ENCODE measurements around the gene ARL15. TPM values are rescaled to one million over a fixed set of nuclear protein-coding genes. Genes with fewer than 3 reads are reported as not detected.
"Not testable (repeated sequence)": the region's sequence is repeated elsewhere in the genome, so short reads cannot be mapped to it uniquely, and the experiment has no call there.

ARL15 gene
- total RNA-seq, 2 donors from 2014 or later, result 12.0 to 13.0 TPM

- ATAC-seq, result no peak
- Mint-ChIP-seq H3K9me3 (no peaks in the 10 kb centered on the region), H3K4me1 (ENCODE audit: low read depth in 2 of 2) (peaks cover 0 to 3% of the 10 kb centered on the region in 2 donors), H3K27ac (no peak overlapping the region), H3K27me3 (no peaks in the 10 kb centered on the region), H3K4me3 (no peak overlapping the region), H3K36me3 (no peaks in the 10 kb centered on the region)
- no peak for DNase-seq (ENCODE audit: low spot score)
Observed at GRCh38 chr5:54081415-54081814, 229.0 kb downstream of the ARL15 start.

- no peak for ATAC-seq
- Mint-ChIP-seq H3K4me3 (no peak overlapping the region), H3K27ac (no peak overlapping the region), H3K36me3 (no peaks in the 10 kb centered on the region), H3K9me3 (no peaks in the 10 kb centered on the region), H3K27me3 (no peaks in the 10 kb centered on the region), H3K4me1 (ENCODE audit: low read depth in 2 of 2) (peaks cover 0 to 3% of the 10 kb centered on the region in 2 donors)
- DNase-seq (ENCODE audit: low spot score), result no peak
Observed at GRCh38 chr5:54080831-54081230, 229.5 kb downstream of the ARL15 start.

GRCh38 chr5:54073735-54074134 is 236.6 kb downstream of the ARL15 start:
- H3K4me1 Mint-ChIP-seq (ENCODE audit: low read depth in 2 of 2), result no peaks in the 10 kb centered on the region
- H3K27ac Mint-ChIP-seq, result no peak overlapping the region
- no peak overlapping the region for H3K4me3 Mint-ChIP-seq
- no peaks in the 10 kb centered on the region for H3K36me3 Mint-ChIP-seq
- no peaks in the 10 kb centered on the region for H3K27me3 Mint-ChIP-seq
- H3K9me3 Mint-ChIP-seq, result no peaks in the 10 kb centered on the region
- no peak for DNase-seq (ENCODE audit: low spot score)
- ATAC-seq, result no peak

GRCh38 chr5:54073131-54073530 is 237.2 kb downstream of the ARL15 start:
- Mint-ChIP-seq H3K9me3 (no peaks in the 10 kb centered on the region), H3K27me3 (no peaks in the 10 kb centered on the region), H3K4me1 (ENCODE audit: low read depth in 2 of 2) (no peaks in the 10 kb centered on the region), H3K27ac (no peak overlapping the region), H3K36me3 (no peaks in the 10 kb centered on the region), H3K4me3 (no peak overlapping the region)
- DNase-seq (ENCODE audit: low spot score), result no peak
- no peak for ATAC-seq

- Mint-ChIP-seq H3K4me3 (no peak overlapping the region), H3K36me3 (no peaks in the 10 kb centered on the region), H3K27ac (no peak overlapping the region), H3K27me3 (no peaks in the 10 kb centered on the region), H3K9me3 (no peaks in the 10 kb centered on the region), H3K4me1 (ENCODE audit: low read depth in 2 of 2) (no peaks in the 10 kb centered on the region)
- DNase-seq (ENCODE audit: low spot score), result no peak
- no peak for ATAC-seq
Observed at GRCh38 chr5:54066433-54066832, 243.9 kb downstream of the ARL15 start.

- Mint-ChIP-seq H3K27me3 (no peaks in the 10 kb centered on the region), H3K9me3 (no peaks in the 10 kb centered on the region), H3K27ac (no peak overlapping the region), H3K4me1 (ENCODE audit: low read depth in 2 of 2) (peaks cover 0 to 3% of the 10 kb centered on the region in 2 donors), H3K36me3 (no peaks in the 10 kb centered on the region), H3K4me3 (no peak overlapping the region)
- DNase-seq (ENCODE audit: low spot score), result no peak
- ATAC-seq, result no peak
Observed at GRCh38 chr5:54063817-54064216, 246.6 kb downstream of the ARL15 start.

- H3K36me3 Mint-ChIP-seq, result no peaks in the 10 kb centered on the region
- peak overlapping the region in 1 of 2 donors; percentile 22 for H3K27ac Mint-ChIP-seq
- H3K4me3 Mint-ChIP-seq, result no peak overlapping the region
- ATAC-seq, result no peak
- DNase-seq (ENCODE audit: low spot score), result no peak
- H3K9me3 Mint-ChIP-seq, result no peaks in the 10 kb centered on the region
- H3K4me1 Mint-ChIP-seq (ENCODE audit: low read depth in 2 of 2), result peaks cover 0 to 3% of the 10 kb centered on the region in 2 donors
- no peaks in the 10 kb centered on the region for H3K27me3 Mint-ChIP-seq
Observed at GRCh38 chr5:54062958-54063357, 247.4 kb downstream of the ARL15 start.

GRCh38 chr5:54060919-54061318 is 249.5 kb downstream of the ARL15 start:
- H3K4me3 Mint-ChIP-seq; H3K36me3 Mint-ChIP-seq; ATAC-seq; H3K27me3 Mint-ChIP-seq; H3K4me1 Mint-ChIP-seq (ENCODE audit: low read depth in 2 of 2); DNase-seq (ENCODE audit: low spot score); H3K9me3 Mint-ChIP-seq; H3K27ac Mint-ChIP-seq: not testable (repeated sequence)

- Mint-ChIP-seq H3K27ac (no peak overlapping the region), H3K9me3 (no peaks in the 10 kb centered on the region), H3K36me3 (no peaks in the 10 kb centered on the region), H3K27me3 (no peaks in the 10 kb centered on the region), H3K4me1 (ENCODE audit: low read depth in 2 of 2) (no peaks in the 10 kb centered on the region), H3K4me3 (no peak overlapping the region)
- DNase-seq (ENCODE audit: low spot score) (no peak), ATAC-seq (no peak)
Observed at GRCh38 chr5:54049963-54050362, 260.4 kb downstream of the ARL15 start.

- ATAC-seq (no peak), DNase-seq (ENCODE audit: low spot score) (no peak)
- Mint-ChIP-seq H3K27me3 (no peaks in the 10 kb centered on the region), H3K4me3 (no peak overlapping the region), H3K27ac (no peak overlapping the region), H3K4me1 (ENCODE audit: low read depth in 2 of 2) (no peaks in the 10 kb centered on the region), H3K36me3 (no peaks in the 10 kb centered on the region), H3K9me3 (no peaks in the 10 kb centered on the region)
Observed at GRCh38 chr5:54049144-54049543, 261.2 kb downstream of the ARL15 start.

GRCh38 chr5:54045077-54045792 is 265.1 kb downstream of the ARL15 start:
- H3K27ac Mint-ChIP-seq, result no peak overlapping the region
- peaks cover 0 to 3% of the 10 kb centered on the region in 2 donors for H3K4me1 Mint-ChIP-seq (ENCODE audit: low read depth in 2 of 2)
- no peak for DNase-seq (ENCODE audit: low spot score)

GRCh38 chr5:54044276-54044675 is 266.1 kb downstream of the ARL15 start:
- not testable (repeated sequence) for ATAC-seq; H3K4me3 Mint-ChIP-seq; H3K27ac Mint-ChIP-seq; H3K4me1 Mint-ChIP-seq (ENCODE audit: low read depth in 2 of 2); H3K27me3 Mint-ChIP-seq; H3K9me3 Mint-ChIP-seq; H3K36me3 Mint-ChIP-seq; DNase-seq (ENCODE audit: low spot score)

More at GRCh38 chr5:54045077-54045792, 265.1 kb downstream of the ARL15 start:
- no peaks in the 10 kb centered on the region for H3K36me3 Mint-ChIP-seq
- no peak for ATAC-seq
- no peaks in the 10 kb centered on the region for H3K9me3 Mint-ChIP-seq
- H3K4me3 Mint-ChIP-seq, result no peak overlapping the region
- H3K27me3 Mint-ChIP-seq, result no peaks in the 10 kb centered on the region

- Mint-ChIP-seq H3K9me3 (no peaks in the 10 kb centered on the region), H3K36me3 (no peaks in the 10 kb centered on the region), H3K27ac (no peak overlapping the region), H3K4me3 (no peak overlapping the region), H3K4me1 (ENCODE audit: low read depth in 2 of 2) (peaks cover 0 to 3% of the 10 kb centered on the region in 2 donors), H3K27me3 (no peaks in the 10 kb centered on the region)
- ATAC-seq (no peak), DNase-seq (ENCODE audit: low spot score) (no peak)
Observed at GRCh38 chr5:54040804-54041203, 269.6 kb downstream of the ARL15 start.

- Mint-ChIP-seq H3K4me3 (no peak overlapping the region), H3K4me1 (ENCODE audit: low read depth in 2 of 2) (peaks cover 0 to 3% of the 10 kb centered on the region in 2 donors), H3K36me3 (no peaks in the 10 kb centered on the region), H3K9me3 (no peaks in the 10 kb centered on the region), H3K27ac (no peak overlapping the region), H3K27me3 (no peaks in the 10 kb centered on the region)
- no peak for ATAC-seq
- DNase-seq (ENCODE audit: low spot score), result no peak
Observed at GRCh38 chr5:54040018-54040417, 270.4 kb downstream of the ARL15 start.

GRCh38 chr5:54037205-54037604 is 273.2 kb downstream of the ARL15 start:
- no peak overlapping the region for H3K4me3 Mint-ChIP-seq
- DNase-seq (ENCODE audit: low spot score) (no peak), ATAC-seq (no peak)
- H3K36me3 Mint-ChIP-seq, result no peaks in the 10 kb centered on the region
- no peaks in the 10 kb centered on the region for H3K9me3 Mint-ChIP-seq
- no peaks in the 10 kb centered on the region for H3K4me1 Mint-ChIP-seq (ENCODE audit: low read depth in 2 of 2)
- H3K27me3 Mint-ChIP-seq, result no peaks in the 10 kb centered on the region
- no peak overlapping the region for H3K27ac Mint-ChIP-seq
